Body of pancreas (tissue), 4 donors: ENCODE results near the gene PLEKHF1.

Experiments used
- POLR2A ChIP-seq, 3 donors: fragments of 450-650 bp; IDR thresholded peaks; one replicate each; pipeline ENCODE4 v1.6.1; 2016; ENCODE audit warnings: antibody characterized with exemption in 3 of 3, mild to moderate bottlenecking in 2 of 3
- TF ChIP-seq, protein P1 (sequence below), 7 experiments: fragments of 450-650 bp in 4 of 7; fragments of 200-600 bp in 3 of 7; sonication (generic) in 3 of 7; IDR thresholded peaks; one replicate each; pipeline ENCODE4 v1.5.1; 2016 to 2019; ENCODE audit warnings: antibody characterized with exemption in 7 of 7

DNA sequence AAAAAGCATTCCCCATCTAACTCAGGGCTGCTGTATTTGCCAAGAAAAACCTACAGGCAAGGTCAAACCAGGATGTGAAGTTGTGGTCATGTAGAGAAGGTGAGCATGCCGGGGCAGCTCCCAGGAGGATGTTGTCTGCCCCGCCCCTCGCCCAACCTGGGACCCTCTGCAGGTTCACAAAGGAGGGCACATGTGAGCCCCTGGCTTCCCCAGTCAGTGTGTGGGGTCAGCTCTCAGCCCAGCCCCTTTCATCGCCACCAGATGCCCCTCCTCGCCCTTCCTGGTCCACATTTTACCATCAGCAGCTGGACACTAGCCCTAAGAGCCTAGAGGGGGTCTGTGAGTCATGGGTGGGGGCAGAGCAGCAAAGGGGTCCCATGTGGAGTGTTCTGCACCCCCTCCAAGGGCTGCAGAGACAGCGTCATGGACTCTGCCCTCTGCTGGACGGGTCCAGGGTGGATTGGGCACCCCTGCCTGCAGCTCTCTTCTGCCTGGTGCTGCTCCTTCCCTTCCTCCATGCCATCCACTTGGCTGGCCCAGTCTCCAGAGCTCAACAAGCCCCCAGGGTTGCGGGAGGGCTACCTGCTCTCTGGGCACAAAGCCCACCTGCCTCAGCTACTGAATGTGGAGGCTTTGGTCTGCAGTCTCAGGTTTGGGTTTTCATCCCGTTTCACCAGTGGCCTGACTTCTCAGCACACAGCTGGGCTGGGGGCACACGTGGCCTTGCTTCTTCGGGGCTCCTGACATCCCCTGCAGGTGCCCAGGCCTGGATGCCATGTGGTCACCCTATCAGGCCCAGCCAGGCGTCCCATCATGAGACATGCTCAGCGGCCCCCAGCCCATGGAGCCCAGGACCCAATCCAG, 3.7 kb downstream of the PLEKHF1 start:
- TF ChIP-seq POLR2A (IDR thresholded peaks at IDR 0.05) = no peak
- TF ChIP-seq, protein P1, sequence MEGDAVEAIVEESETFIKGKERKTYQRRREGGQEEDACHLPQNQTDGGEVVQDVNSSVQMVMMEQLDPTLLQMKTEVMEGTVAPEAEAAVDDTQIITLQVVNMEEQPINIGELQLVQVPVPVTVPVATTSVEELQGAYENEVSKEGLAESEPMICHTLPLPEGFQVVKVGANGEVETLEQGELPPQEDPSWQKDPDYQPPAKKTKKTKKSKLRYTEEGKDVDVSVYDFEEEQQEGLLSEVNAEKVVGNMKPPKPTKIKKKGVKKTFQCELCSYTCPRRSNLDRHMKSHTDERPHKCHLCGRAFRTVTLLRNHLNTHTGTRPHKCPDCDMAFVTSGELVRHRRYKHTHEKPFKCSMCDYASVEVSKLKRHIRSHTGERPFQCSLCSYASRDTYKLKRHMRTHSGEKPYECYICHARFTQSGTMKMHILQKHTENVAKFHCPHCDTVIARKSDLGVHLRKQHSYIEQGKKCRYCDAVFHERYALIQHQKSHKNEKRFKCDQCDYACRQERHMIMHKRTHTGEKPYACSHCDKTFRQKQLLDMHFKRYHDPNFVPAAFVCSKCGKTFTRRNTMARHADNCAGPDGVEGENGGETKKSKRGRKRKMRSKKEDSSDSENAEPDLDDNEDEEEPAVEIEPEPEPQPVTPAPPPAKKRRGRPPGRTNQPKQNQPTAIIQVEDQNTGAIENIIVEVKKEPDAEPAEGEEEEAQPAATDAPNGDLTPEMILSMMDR (IDR thresholded peaks at IDR 0.05) = no peak
